ENCODE measurements around the gene GGA1. TPM values are rescaled to one million over a fixed set of nuclear protein-coding genes. Genes with fewer than 3 reads are reported as not detected.
"Not testable (repeated sequence)": the region's sequence is repeated elsewhere in the genome, so short reads cannot be mapped to it uniquely, and the experiment has no call there.

GGA1 gene
- total RNA-seq, 1 donor from 2014 or later: 47.3 TPM

DNA sequence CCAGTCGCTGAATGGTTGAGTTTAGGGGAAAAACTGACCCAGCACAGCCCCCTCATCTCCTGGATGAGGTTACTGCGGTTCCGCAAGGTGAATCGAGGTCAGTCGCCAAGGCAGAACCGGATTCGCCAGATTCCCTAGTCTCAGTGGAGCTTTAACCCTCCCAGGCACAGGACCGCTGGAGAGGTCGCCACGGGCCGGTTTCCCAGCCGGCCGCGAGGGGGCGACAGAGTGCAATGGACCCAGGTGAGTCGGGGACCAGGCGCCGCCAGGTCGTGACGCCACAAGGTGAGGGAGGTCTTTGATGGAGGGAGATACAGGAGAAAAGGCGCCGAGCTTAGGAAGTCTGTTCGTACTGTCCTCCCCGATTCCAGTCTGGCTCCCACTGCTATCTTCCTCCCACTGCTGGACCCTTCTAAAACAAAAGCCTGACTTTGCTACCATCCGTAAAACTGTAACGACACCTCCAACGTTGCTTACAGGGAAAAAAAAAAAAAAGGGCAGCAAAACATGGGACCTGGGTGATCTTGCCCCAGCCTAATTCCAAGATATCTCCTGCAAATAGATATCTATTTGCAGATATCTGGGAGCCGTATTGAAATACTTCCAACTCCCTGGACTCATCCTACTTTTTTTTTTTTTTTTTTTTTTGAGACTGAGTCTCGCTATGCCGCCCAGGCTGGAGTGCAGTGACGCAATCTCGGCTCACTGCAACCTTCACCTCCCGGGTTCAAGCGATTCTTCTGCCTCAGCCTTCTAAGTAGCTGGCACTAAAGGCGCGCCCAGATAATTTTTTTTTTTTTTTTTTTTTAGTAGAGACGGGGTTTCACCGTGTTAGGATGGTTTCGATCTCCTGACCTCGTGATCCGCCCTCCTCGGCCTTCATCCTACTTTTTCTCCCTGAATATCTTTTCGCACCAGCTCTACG lies 1.4 kb upstream of the GGA1 start:
- DNase-seq (ENCODE audit: low spot score): peak; percentile 95

DNA sequence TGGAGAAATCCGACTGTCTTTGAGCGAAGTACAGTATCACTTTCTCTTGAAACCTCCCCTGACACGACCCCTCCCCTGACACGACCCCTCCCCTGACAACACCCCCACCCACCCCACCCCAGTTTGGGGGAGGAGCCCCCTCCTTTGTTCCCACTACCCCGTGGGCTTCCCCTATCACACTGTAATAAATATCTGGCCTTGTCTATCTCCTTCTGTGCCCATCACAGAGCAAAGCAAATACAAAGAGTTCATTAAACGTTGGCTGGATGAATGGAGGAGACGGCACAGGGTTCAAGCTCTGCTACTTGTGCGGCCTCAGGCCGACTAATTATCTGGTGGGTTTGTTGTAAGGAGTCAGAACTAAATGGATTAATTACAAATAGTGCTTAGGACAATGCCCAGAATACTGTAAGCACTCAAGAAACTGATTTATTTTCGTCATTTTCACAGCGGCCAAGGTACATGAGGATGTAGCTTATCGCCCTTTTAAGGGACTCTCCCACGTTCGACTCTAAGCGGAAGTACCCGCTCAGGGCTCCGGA lies 628 bp upstream of the GGA1 start:
- DNase-seq (ENCODE audit: low spot score): no peak

DNA sequence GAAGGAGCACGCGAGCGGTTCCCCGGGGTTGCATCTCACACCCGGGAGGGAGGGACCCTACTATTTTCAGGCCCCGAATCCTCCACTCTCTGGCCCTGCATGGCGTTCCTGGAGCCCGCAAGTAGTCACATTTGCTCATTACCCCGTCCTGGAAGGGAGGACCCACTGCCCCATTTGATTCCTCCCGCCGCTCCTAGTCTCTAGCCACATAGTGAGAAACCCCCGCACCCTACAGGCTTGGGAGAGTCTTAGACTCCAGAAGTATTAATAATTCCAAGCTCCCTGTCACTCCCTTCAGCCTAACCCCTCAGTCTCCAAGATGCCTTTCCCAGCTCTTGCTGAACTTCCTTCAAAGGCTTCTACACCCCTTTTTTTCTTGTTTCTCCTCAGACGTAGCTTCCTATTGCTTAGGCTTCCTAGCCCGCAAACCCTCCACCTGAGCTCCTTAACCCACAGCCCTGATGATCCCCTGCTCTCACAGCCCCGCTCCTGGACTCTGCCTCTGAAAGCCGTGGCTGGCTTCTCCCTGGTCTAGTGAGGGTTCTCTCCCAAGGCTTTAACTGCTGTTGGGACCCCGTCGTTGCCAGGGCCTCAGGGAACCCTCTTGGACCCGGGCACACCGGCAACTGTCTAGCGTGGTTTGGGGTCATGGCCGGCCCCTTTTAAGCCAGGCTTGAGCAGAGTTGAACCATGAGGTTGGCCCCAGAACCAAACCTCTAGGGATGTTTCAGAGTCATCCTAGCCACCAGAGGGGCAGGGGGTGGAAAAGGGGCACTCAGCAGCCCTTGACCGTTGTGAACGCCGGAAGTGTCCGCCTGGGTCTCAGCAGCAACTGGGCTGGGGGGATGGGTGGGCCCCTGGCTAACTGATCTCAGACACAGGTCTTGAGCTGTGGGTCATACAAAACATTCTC lies 862 bp downstream of the GGA1 start:
- DNase-seq (ENCODE audit: low spot score): no peak

DNA sequence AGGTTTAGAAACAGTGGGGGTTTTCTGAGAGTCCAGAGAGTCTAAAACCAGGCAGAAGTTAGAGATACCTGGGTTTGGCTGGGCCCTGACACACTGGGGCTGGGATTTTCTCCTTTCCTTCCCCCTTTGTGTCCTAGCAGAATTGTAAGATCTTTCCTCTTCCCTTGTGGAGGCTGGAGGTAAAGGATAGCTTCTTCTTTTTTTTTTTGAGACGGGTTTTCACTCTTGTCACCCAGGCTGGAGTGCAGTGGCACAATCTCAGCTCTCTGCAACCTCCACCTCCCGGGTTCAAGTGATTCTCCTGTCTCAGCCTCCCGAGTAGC lies 1.5 kb downstream of the GGA1 start:
- not testable (repeated sequence) for DNase-seq (ENCODE audit: low spot score)

DNA sequence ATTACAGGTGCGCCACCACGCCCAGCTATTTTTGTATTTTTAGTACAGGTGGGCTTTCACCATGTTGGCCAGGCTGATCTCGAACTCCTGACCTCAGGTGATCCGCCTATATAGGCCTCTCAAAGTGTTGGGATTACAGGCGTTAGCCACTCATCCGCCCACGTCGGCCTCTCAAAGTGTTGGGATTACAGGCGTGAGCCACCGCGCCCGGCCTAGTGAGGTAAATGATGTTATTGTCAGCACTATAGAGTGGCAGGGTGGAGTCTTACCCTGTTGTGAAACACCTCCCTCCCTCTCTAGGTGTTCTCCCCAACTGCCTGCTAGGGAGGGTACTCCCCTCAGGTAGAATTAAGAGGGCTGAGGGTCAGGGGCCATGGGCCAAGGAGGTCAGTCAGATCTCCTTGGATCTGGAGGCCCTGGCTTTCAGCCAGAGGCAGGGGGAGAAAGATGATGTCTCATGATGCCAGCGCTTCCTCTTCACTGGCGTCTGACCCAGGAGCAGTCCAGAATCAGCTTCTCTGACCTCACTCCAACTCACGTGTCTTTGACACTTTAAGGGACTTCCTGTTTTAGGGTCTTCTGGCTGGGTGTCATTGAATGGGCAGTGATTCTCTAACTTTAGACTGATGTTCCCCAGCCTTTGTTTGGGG lies 2.0 kb downstream of the GGA1 start:
- DNase-seq (ENCODE audit: low spot score): no peak

DNA sequence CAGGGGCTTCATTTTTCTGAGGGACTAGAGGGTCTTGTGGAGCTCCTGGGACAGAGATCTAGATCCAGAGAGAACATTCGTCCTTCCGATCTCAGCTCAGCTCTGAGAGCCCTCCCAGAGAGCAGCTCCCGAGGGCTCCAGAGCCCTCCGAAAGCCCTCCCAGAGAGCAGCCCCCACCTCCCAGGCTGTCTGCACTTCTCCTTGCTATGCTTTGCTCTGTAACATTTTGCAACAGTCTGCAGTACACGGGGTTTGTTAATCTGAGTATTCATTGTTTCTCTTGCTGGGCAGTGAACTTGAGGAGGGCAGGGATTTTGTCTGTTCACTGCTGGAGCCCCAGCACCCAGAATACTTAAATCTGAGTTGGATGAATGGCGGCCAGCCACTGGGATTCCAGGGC lies 2.6 kb downstream of the GGA1 start:
- DNase-seq (ENCODE audit: low spot score): no peak

DNA sequence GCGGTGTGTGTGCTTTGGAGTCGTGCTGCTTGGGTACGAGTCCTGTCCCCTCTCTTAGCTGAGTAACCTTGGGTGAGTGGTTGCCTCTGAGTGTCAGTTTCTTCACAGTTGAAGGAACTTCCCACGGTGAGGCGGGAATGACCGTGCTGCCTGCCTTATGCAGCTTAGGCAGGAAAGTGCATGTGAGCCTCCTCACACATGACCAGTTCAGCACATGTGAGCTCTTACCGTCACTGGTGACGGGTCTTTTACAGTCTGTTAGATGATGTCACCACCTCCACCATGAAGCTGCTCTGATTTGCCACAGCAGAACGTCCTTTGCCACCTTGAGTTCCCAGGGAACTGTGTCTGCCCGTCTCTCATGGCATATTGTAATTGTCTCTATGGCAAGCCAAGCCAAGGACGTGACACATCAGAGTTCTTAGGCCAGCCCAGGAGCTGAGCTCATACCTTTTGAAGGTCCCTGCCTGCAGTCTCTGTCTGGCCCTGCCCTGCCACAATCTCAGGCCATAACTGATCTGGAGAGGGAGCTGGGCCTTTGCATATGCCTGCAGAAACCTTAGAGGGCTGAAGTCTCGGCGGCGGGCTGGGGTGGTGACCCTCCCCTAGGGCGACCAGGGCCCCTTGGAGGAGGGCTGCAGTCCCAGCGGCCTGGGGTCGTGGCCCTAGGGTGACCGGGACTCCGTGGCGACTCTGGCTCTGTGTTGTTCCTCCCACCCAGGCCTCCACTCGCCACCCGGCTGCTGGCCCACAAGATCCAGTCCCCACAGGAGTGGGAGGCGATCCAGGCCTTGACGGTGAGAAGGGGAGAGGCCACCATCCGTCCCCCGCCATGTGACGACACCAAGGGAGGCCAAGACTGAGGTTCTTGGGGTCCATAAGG lies 7.8 kb downstream of the GGA1 start:
- DNase-seq (ENCODE audit: low spot score): no peak

DNA sequence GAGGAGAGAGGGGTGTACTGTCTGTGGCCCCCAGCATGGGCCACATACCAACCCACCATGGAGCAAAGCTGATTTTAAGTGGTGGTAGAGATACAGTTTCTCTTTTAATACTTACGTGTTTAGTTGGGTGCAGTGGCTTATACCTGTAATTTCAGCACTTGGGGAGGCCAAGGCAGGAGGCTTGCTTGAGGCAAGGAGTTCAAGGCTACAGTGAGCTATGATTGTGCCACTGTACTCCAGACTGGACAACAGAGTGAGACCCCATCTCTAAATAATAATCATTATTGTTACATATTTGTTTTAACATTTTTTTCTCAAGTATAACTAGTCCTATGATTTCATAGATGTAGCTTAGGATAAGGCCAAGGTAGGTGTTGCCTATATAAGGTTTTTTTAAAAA lies 8.8 kb downstream of the GGA1 start:
- DNase-seq (ENCODE audit: low spot score): no peak

DNA sequence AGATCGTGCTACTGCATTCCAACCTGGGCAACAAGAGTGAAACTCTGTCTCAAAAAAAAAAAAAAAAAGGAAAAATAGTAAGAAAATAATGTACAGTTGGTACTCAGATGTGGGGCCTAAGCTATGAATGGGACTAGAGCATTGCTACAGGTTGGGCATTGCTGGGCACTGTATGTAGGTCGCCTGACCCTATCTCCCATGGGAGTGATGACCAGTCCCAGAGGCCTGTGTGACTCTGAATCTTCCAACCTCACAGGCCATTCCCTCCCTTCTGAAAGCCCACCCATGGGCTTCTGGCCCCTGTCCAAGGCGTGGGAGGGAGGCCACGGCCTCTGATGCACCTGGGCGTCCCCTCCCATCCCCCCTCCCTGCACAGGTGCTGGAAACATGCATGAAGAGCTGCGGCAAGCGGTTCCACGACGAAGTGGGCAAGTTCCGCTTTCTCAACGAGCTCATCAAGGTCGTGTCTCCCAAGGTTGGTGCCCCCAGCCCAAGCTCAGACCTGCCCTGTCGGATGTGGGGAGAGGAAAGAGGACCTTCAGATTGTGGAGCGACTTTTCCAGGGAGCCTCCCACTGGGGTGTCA lies 9.5 kb downstream of the GGA1 start:
- no peak for DNase-seq (ENCODE audit: low spot score)

DNA sequence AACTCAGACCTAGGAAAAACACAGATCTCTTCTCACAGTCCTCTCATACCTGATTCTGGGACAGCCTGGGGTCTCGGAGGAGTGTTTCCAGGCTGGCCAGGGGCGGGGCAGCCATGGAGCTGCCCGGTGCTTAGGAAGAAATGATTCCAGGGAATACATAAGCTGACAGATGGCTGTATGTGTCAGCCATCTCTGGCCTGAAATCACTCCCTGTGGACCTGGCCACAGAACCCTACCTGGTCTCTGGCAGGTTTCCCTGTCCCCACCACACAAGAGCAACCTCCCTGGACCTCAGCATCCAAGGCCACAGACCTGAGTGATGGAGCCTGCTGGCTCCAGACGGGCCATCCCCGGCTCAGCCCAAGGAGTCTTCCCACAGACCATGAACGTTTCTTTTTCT lies 10.0 kb downstream of the GGA1 start:
- no peak for DNase-seq (ENCODE audit: low spot score)

DNA sequence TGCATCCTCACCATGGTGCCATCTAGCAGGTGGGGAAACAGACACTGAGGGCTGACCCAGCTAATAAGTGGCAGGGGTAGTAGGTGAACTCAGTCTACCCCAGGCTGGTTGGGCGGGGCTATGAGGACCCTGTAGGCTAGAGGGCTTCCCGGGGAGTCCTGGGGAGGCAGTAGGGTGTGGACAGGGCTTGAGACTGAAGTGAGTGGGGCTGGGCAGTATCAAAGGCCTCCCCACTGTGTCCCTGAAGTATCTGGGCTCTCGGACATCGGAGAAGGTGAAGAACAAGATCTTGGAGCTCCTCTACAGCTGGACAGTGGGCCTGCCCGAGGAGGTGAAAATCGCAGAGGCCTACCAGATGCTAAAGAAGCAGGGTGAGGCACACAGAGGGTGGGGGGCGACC lies 11.4 kb downstream of the GGA1 start:
- DNase-seq (ENCODE audit: low spot score): no peak

DNA sequence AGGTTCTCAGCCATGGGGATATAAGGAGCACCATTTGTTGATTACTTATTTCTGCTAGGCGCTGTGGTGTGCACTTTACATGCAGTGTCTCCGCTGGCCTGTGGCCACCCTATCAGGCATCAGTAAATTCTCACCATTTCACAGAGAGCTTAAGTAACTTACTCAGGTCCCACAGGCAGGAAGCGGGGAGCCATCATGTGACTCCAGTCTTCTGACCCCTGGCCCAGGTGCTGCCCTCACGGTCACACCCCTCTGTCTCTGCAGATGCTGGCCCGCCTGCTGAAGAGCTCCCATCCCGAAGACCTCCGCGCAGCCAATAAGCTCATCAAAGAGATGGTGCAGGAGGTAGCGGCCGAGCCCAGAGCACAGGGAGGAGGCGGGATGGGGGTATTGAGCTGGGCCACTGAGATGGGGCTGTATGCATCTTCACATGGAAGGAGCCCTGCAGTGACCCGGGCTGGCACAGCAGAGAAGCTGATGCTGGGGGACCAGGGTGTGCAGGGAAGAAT lies 12.8 kb downstream of the GGA1 start:
- no peak for DNase-seq (ENCODE audit: low spot score)

DNA sequence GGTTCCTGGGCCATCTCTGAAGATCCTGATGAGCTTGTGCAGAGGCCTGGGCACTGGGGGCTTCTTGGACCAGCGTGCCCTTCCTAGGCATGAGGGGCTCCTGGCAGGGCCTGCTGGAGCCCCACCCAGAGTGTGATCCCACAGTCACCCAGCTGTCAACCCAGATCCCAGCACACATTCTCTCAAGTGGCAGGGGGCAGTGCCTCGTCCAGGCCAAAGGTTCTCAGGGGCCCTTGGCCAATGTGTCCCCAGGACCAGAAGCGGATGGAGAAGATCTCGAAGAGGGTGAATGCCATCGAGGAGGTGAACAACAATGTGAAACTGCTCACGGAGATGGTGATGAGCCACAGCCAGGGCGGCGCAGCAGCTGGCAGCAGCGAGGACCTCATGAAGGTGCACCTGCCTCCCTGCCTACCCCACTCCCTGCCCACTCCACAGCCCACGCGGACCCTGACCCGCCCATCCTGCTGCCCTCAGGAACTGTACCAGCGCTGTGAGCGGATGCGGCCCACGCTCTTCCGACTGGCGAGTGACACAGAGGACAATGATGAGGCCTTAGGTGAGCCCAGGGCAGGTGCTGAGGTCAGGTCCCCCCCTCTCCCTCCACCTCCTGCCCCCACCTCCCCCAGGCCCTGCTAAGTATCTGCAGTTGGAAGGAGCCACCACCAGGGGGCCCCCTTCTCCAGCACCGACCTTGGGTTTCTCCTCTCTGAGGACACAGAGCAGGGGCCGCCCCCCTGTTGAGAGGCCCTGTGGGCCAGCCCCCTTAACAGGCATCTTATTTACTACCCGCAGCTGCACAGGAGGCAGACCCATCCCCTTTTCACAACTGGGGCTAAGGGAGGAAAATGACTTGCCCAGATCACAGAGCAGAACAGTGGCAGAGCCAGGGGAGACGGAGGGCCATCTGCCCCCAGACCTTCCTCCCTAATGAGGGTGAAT lies 14.7 kb downstream of the GGA1 start:
- no peak for DNase-seq (ENCODE audit: low spot score)

DNA sequence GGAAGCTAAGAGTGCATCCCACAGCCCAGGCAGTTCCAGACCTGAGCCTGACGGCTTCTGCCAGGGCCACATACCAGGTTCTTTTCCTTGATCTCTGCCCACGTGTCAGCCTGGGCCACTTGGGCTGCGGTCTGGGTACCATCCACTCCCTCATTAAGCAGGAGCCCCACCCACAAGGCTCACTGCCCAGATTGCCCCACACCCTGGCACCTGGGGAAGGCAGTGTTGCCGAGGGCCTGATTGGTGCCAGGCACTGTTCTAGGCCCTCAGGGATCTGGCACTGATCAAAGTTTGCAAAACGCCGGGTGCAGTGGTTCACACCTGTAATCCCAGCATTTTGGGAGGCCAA lies 15.4 kb downstream of the GGA1 start:
- no peak for DNase-seq (ENCODE audit: low spot score)

DNA sequence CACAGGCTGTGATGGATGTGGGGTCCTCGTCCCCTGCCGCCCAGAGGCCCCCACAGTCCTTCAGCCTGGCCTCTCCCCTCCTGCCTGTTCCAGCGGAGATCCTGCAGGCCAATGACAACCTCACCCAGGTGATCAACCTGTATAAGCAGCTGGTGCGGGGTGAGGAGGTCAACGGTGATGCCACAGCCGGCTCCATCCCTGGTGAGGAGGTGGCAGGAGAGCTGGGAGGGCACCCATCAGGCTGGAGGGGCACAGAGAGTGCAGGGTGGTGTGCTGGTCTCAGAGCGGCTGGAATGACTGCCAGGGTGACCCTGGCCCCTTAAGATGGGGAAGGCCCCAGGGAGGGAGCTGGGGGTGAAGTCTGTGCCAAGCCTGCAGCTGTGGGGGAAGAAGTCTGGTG lies 16.2 kb downstream of the GGA1 start:
- no peak for DNase-seq (ENCODE audit: low spot score)

DNA sequence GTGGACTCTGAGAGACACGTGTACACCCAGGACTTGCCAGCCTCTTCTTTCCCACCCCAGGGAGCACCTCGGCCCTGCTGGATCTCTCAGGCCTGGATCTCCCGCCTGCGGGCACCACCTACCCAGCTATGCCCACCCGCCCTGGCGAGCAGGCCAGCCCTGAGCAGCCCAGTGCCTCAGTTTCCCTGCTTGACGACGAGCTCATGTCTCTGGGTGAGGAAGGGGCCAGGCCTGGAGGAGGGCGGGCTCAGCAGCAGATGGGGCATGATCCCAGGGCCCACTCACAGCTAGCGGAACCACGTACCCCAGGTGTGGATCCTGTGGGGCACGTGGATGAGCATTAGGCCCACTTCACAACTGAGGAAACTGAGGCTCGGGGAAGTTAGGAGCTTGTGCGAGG lies 17.1 kb downstream of the GGA1 start:
- no peak for DNase-seq (ENCODE audit: low spot score)

DNA sequence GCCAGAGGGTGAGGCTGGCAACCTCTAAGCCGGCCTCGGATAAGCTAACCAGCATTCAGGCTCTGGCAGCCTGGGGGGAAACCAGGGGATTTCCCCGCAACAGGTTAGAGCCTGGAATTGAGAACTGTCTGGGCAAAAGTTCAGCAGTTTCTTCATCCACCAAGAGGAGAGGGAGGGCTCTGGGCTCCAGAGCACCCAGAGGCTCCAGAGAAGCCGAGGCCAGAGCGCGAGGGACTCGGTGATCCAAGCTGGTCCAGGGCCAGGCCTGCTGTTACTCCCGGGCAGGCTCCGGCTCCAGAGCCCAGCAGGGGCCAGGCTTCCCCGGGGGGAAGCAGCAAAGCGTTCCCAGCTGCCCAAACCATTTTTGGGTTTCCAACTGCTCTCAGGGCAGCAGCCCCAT lies 17.5 kb downstream of the GGA1 start:
- no peak for DNase-seq (ENCODE audit: low spot score)

DNA sequence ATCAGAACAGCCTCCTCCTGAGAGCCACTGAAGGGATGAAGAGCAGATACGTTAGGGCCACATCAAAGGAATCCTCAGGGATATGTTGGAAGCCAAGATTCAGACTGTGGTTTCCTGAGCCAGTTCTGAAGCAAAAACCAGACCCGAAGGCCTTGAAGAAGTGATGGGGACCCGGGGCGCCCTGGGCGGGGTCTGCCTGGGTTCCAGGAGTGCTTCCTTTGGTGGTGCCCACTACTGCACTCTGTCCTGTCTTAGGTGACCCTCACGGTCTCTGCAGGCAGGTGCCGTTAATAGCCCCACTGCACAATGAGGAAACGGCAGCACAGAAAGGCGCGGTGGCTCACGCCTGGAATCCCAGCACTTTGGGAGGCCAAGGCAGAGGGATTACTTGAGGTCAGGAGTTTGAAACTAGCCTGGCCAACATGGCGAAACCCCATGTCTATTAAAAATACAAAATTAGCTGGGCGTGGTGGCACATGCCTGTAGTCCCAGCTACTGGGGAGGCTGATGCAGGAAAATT lies 18.0 kb downstream of the GGA1 start:
- no peak for DNase-seq (ENCODE audit: low spot score)

DNA sequence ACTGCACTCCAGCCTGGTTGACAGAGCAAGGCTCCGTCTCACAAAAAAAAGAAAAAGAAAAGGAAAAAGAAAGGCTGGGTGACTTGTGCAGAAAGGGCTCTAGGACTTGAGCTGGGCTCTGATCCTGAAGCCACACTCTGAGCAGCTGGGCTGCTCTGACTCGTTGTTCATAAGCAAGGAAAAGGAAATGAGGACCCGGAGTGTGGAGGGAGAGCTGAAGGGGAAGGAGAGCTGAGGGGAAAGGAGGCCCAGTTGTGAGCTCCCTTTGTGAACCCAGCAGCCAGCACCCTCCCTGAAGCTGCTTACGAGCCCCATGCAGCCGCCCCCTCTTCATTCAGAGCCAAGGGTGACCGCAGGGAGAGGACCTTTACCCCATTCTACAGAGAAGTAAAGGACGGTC lies 18.5 kb downstream of the GGA1 start:
- DNase-seq (ENCODE audit: low spot score): no peak

Data from mesenteric fat pad (tissue), 1 donor.